NCI-H1092 (cell line): Measurements from ENCODE around the gene FAM234A.
"Not testable (repeated sequence)": the region's sequence is repeated elsewhere in the genome, so short reads cannot be mapped to it uniquely, and the experiment has no call there.

ENCODE experiments used
- DNase-seq: peaks from one replicate; lab custom pipeline; 2025; lab: John Stamatoyannopoulos, UW

FAM234A gene, protein sequence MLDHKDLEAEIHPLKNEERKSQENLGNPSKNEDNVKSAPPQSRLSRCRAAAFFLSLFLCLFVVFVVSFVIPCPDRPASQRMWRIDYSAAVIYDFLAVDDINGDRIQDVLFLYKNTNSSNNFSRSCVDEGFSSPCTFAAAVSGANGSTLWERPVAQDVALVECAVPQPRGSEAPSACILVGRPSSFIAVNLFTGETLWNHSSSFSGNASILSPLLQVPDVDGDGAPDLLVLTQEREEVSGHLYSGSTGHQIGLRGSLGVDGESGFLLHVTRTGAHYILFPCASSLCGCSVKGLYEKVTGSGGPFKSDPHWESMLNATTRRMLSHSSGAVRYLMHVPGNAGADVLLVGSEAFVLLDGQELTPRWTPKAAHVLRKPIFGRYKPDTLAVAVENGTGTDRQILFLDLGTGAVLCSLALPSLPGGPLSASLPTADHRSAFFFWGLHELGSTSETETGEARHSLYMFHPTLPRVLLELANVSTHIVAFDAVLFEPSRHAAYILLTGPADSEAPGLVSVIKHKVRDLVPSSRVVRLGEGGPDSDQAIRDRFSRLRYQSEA

DNA sequence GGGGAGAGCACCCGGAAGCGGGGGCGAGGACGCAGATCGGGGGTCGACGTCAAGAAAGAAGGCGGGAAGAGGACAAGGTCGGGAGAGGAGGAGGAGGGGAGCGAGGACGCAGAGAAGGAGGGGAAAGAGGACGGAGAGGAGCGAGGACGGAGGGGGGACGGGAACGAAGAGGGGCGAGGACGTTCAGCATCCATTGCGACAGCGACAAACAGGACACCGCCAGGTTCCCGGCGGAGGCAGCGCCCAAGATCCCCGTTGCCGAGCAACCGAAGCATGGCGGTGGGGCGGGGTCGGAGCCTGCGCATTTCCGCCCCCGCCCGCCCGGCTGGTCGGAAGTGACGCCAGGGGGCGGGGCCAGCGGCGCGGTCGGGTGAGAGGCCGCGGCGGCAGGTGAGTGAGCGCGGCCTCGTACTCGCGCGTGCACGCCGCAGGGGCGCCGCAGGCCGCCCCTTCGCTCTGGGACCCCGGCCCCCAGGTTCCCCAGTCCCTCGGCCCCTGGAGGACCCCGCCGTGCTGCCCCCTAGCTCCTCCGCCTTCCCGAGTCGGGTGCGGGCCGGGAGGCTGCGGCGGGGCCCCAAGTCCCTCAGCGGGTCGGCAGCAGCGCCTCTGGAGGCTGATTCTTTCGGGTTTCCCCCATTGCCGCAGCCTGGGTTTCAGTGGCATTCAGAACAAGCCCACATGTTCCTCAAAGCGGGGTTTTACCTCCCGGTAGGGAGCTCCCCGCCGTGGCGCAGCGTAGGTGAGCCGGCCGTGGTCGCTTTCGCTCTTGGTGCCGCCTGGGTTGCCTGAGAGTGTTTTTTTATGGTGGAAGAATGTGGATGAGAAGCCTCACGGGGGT is at the start of gene FAM234A:
Gene FAM234A (plus strand): TSS at position 354 of the 838 bp plus-strand sequence. CDS start 19,593 bp downstream, outside the sequence.
- DNase-seq: peak; percentile 92

DNA sequence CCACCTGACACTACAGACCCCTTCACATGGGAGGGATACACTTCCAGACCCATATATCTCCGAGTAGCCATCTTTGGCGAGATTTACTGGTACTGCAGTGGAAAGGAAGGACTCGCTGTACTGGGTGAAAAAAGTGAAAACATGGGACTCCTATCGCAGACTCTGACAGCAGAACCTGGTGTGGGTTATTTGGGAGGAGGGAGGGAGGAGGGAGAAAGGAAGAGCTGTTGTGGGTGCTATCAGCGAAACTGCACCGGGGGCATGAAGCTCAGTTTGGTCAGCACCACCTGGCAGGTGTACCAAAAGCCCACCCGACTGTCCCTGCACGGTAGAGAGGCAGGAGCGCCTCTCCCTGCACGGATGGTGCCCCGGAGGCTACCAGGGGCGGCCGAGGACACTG is 49.4 kb upstream of the FAM234A start:
- no peak for DNase-seq

- no peak for DNase-seq
Observed at GRCh38 chr16:185691-186090, 48.9 kb upstream of the FAM234A start.

DNA sequence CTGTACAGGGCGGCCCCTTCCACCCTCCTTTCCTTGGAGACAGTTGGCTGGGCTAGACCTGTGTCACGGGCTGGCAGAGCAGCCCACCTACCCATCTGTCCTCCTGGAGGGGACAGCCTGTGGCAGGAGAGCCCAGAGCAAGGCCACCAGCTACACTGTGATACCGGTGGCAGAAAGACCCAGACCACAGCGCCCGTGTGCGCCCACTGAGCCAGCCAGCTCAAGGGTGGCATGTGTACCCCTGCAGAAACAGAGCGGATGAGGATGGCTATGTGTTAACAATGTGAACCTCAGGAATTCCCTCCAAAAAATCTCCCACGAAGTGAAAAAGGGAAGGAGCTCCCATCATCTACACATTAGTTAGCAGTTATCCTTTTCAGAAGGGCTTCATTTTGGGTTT is 47.3 kb upstream of the FAM234A start:
- no peak for DNase-seq

GRCh38 chr16:188674-189073 is 45.9 kb upstream of the FAM234A start:
- no peak for DNase-seq

DNA sequence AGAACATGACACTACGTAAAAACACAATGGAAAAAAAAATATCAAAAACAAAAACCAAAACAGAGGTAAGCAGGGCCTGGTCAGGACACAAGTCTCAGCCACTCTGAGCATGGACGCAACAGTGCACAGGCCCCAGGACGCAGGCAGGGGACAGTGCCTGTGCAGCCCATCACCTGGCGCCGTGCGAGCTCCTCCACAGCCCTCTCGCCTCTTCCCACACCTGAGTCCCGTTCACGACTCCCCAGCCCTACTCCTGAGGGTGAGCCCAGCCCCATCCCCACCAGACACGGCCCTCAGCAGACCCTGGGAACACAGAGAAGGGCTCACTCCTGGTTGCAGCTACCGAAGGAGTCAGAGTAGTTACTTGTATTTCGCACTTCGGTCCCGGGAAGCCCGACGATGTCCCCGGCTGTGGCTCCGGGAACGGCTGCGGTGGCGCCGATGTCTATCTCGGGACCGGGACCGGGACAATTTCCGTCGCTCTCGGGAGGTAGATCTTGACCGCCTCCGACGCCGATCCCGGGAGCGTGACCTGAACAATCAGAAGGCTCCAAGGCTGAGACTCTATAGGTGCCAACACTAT is 44.9 kb upstream of the FAM234A start:
- no peak for DNase-seq

DNA sequence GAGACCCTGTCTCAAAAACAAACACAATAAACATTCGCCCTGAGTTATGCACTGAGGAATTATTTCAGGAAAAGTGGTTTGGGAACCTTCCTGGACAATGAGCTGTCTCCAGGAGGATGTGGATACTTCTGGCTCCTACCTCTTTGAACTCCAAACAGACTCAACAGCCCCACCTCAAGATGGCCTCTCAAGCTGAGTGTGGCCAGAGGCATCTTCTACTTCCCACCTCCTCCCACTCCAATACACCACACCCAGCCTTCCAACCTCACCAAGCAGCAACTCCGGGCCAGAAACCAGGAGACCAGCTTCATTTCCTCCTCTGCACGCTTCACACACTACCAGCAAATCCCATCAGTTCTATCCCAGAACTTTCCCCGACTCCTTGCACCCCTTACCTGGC is 42.8 kb upstream of the FAM234A start:
- no peak for DNase-seq

DNA sequence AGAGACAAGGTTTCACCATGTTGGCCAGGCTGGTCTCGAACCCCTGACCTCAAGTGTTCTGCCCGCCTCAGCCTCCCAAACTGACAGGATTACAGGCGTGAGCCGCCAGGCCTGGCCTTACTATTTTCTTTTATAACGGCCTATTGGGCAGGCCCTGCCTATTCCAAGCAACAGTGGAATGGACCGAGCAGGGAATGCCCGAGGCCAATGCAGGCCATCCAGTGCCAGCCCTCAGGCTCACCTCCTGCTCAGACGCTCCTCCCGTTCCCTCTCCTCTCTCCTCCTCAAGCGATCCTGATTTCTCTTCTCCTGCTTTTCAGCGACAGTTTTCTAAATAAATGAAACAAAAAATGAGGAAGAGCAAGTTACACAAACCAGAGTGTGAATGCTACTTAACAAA is 41.9 kb upstream of the FAM234A start:
- DNase-seq: no peak

GRCh38 chr16:193441-193840 is 41.2 kb upstream of the FAM234A start:
- no peak for DNase-seq

DNA sequence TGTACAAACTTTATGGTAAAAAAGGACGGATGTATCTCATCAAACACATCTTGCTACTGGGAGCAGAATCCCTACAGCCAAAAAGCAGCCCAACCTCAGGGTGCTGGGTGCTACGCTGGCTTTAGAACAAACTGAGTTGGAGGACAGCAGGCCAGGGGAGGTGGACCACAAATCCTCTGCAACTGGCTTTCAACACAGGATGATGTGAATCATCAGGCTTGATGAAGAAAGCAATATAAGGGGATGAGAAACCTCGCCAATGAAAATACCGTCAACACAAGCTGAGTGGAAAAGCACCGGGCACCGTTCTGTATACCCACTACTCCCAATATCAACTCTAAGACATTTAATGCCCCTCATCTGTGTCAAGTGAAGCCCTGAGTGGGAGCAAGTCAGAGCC is 40.1 kb upstream of the FAM234A start:
- no peak for DNase-seq

DNA sequence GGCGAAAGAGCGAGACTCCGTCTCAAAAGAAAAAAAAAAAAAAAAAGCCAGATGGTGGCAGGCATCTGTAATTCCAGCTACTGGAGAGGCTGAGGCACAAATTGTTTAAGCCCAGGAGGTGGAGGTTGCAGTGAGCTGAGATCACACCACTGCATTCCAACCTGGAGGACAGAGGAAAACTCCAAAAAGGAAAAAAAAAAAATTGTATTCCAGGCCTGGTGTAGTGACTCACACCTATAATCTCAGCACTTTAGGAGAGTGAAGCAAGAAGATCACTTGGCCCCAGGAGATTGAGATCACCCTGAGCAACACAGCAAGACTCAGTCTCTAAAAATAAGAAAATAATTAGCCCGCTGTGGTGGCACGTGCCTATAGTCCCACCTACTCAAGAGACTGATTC is 34.2 kb upstream of the FAM234A start:
- no peak for DNase-seq

- DNase-seq: no peak
Observed at GRCh38 chr16:203246-203645, 31.4 kb upstream of the FAM234A start.

DNA sequence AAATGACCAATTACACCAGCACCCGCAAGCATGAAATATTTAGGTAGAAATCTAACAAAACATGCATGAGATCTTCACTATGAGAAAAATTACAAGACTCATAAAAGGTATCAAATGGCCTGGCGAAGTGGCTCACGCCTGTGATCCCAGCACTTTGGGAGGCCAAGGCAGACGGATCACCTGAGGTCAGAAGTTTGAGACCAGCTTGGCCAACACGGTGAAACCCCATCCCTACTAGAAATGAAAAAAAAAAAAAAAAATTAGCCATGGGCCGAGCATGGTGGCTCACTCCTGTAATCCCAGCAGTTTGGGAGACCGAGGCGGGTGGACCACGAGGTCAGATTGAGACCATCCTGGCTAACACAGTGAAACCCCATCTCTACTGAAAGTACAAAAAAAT is 30.6 kb upstream of the FAM234A start:
- DNase-seq: not testable (repeated sequence)

DNA sequence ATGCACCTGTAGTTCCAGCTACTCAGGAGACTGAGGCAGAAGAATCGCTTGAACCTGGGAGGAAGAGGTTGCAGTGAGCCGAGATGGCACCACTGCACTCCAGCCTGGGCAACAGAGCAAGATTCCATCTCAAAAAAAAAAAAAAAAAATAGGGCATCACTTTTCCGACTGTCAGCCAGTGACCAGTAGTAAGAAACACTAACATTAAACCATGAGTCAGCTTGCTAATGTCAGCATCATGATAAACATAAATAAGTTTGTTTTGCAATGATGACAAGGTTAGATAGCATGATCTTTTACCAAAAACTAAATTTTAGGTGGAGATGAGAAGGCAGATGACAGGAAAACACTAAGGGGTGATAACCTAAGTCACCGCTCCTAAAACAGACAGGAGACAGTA is 25.3 kb upstream of the FAM234A start:
- not testable (repeated sequence) for DNase-seq

DNA sequence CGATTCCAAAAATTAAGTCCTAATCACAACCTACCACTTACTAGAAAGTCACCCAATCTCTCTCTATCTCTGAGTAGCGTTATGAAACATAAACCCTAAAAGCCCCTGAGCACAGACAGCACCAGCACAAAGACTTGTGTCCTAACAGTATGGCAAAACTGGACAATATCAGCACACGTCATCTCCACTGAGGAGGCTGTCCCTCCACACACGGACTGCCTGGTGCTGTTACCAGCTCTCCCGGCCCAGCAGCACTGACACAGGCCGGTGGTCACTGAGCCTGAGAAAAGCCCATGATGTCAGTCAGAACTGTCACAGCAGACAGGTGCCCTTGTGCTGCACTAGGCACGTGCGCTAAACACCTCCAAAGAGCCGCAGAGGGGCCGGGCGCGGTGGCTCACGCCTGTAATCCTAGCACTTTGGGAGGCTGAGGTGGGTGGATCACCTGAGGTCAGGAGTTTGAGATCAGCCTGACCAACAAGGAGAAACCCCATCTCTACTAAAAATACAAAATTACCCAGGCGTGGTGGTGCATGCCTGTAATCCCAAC is 22.9 kb upstream of the FAM234A start:
- not testable (repeated sequence) for DNase-seq

DNA sequence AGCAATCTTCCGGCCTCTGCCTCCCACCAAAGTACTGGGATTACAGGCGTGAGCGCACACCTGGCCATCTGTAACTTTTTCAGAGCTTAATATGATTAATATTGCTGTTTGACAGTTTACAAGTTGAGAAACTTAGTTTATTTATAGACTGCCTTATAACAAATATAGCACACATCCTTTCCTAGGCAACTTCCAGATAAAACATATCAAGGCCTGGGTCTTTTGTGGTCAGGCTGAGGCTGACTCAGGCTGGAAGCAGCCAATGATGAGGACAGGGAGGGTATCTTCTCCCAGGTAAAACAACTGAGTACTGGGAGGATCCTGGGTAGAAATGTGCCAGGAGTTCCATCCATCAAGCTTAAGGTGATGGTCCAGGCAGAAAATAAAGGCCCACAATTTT is 21.6 kb upstream of the FAM234A start:
- DNase-seq: no peak

DNA sequence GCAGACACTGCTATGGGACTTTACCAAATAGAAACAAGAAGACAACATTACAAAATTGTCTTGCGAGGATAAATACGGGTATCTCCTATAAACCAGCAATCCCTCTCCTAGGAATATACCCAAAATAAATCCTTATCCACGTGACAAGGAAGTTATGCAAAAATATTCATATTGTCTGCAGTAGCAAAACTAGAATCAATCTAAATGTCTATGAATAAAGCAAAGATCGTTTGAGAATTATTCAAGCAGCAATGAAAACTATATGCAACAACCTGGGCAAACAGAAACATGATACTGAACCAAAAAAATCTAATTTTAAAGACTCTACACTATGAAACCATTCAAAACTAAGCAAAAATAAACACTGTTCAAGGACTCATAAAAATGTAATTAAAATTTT is 14.6 kb upstream of the FAM234A start:
- DNase-seq: no peak

DNA sequence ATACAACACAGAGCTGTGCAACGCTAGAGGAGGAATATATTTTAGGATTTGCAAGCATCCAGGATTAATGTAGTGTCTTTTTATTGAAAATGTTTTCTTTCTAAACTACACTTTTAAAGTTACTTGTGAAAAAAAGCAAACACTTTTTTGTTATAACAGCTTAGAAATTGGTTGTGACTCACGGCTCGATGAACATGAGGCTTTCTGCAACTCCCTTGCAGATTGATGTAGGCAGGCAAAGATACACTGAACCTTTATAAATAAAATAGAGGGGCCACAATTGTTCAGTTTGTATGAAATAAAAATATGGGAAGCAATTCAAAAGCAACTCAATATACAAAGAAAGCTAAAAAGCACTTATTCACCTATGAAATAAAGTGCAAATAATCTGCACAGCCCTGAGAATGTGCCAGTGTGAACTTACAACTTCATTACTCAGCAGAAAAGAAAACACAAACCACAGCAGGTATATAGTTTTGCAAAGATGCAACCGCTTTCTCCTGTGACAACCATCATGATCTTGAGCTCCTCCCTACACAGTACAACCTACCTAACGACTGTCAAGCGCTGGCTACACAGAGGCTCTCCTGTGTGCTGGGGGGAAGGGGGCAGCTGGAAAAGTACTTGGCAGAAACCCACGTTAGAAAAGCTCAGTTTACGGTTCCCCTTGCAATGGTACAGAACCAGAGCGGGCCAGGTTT is 6.3 kb upstream of the FAM234A start:
- DNase-seq: no peak

- DNase-seq: peak; percentile 92
Observed at GRCh38 chr16:228852-229730, 5.5 kb upstream of the FAM234A start, which contains the start of gene LUC7L. TSS of gene LUC7L (minus strand) at chr16:229449. CDS start at chr16:229339, 110 bp downstream.

DNA sequence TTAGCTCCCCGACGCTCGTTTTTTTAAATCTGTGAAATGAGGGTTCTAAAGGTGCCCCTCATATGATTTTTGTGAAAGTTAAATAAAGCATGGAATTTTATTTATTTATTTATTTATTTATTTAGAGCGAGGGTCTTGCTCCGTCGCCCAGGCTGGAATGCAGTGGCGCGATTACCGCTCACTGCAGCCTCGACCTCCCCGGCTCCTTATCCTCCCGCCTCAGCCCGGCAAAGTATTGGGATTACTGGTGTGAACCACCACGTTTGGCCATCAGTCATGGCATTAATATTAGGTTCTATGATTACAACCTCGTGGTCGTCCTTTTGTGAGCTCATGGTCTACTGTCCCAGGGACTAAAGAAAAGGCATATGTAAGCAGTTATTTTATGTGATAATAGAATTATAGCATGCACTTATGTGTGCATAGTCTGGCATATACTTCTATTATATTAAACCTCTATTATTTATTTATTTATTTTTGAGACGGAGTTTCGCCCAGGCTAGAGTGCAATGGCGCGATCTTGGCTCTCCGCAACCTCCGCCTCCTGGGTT is 4.8 kb upstream of the FAM234A start:
- no peak for DNase-seq
